Smooth muscle cell (in vitro differentiated cells): ENCODE measurements around the gene SLC32A1. TPM values are rescaled to one million over a fixed set of nuclear protein-coding genes. Genes with fewer than 3 reads are reported as not detected.

Experiments
- DNase-seq: peaks from one replicate; lab custom pipeline; 2025; ENCODE audit not compliant: unreplicated experiment; lab: John Stamatoyannopoulos, UW
- H2AFZ ChIP-seq: fragments of 200-600 bp; sonication (generic); 2 replicates; pipeline ENCODE4 v1.6.0; 2016; ENCODE audit warnings: antibody characterized with exemption, low read depth, mild to moderate bottlenecking
- H3F3A ChIP-seq: fragments of 200-600 bp; sonication (generic); 2 replicates; pipeline ENCODE4 v1.6.0; 2017; ENCODE audit warnings: antibody characterized with exemption, low read depth
- H3K27ac ChIP-seq: fragments of 200-600 bp; sonication (generic); 2 replicates; pipeline ENCODE4 v1.5.1; 2016; ENCODE audit warnings: low read depth, mild to moderate bottlenecking
- H3K27me3 ChIP-seq: fragments of 200-600 bp; sonication (generic); 2 replicates; pipeline ENCODE4 v1.6.1; 2016; ENCODE audit warnings: low read depth, mild to moderate bottlenecking
- H3K36me3 ChIP-seq: fragments of 200-600 bp; sonication (generic); 2 replicates; pipeline ENCODE4 v1.5.1; 2016; ENCODE audit warnings: low read depth
- H3K4me1 ChIP-seq: fragments of 200-600 bp; sonication (generic); 2 replicates; pipeline ENCODE4 v1.5.1; 2016; ENCODE audit warnings: low read depth
- H3K4me2 ChIP-seq: fragments of 200-600 bp; sonication (generic); 2 replicates; pipeline ENCODE4 v1.6.0; 2016; ENCODE audit warnings: mild to moderate bottlenecking
- H3K4me3 ChIP-seq: fragments of 200-600 bp; sonication (generic); 2 replicates; pipeline ENCODE4 v1.5.1; 2016; ENCODE audit warnings: mild to moderate bottlenecking
- H3K79me2 ChIP-seq: fragments of 200-600 bp; sonication (generic); 2 replicates; pipeline ENCODE4 v1.6.0; 2016; ENCODE audit warnings: low read depth, mild to moderate bottlenecking
- H3K9ac ChIP-seq: fragments of 200-600 bp; sonication (generic); 2 replicates; pipeline ENCODE4 v1.6.0; 2016; ENCODE audit warnings: low read depth
- H3K9me3 ChIP-seq: fragments of 200-600 bp; sonication (generic); replicated peaks from 2 replicates; pipeline ENCODE4 v1.5.1; 2016; ENCODE audit warnings: low read depth
- H4K20me1 ChIP-seq: fragments of 200-600 bp; sonication (generic); 2 replicates; pipeline ENCODE4 v1.6.0; 2016; ENCODE audit warnings: low read depth
- CTCF ChIP-seq: fragments of 200-600 bp; sonication (generic); IDR thresholded peaks from 2 replicates; pipeline ENCODE4 v1.5.1; 2017; ENCODE audit warnings: borderline replicate concordance, mild to moderate bottlenecking, antibody characterized with exemption; ENCODE audit not compliant: insufficient read depth, poor library complexity, severe bottlenecking
- WGBS: methylation state at CpG from one replicate; pipeline ENCODE4 v1.1.7; 2016; ENCODE audit warnings: low lambda C conversion rate; 5-methylcytosine and 5-hydroxymethylcytosine counted together
- polyA plus RNA-seq: library from polyadenylated mRNA; unstranded; fragments of >200 nt; fragmentation: Nextera tagmentation; extraction: Ambion mirVana; gene quantifications from 2 replicates; pipeline ENCODE4 v1.2.1, GENCODE V29; 2016
- total RNA-seq: library from RNA; depleted of rRNA; stranded (reverse); fragments of >200 nt; gene quantifications from 2 replicates; pipeline ENCODE4 v1.2.3, GENCODE V29; 2014

Gene SLC32A1
- total and polyA plus RNA-seq, 2 experiments from 2014 or later, result not detected

GRCh38 chr20:38700141-38700540 lies 24.1 kb upstream of the SLC32A1 start:
- no peak for DNase-seq
- Histone ChIP-seq H3K4me2 (no peak overlapping the region), H3K36me3 (no peaks in the 10 kb centered on the region), H3F3A (no peaks in the 10 kb centered on the region), H3K79me2 (no peaks in the 10 kb centered on the region), H3K4me3 (no peak overlapping the region), H3K27ac (no peak overlapping the region), H4K20me1 (no peaks in the 10 kb centered on the region), H2AFZ (no peak overlapping the region), H3K4me1 (no peaks in the 10 kb centered on the region), H3K9ac (no peak overlapping the region), H3K27me3 (peaks cover 70% of the 10 kb centered on the region), H3K9me3 (no peaks in the 10 kb centered on the region)
- 71% methylated on average over 4 of the region's 4 CpGs for WGBS
- no peak for TF ChIP-seq CTCF

- Histone ChIP-seq H3K36me3 (no peaks in the 10 kb centered on the region), H3K79me2 (no peaks in the 10 kb centered on the region), H3K4me2 (no peak overlapping the region), H3K4me3 (no peak overlapping the region), H3F3A (no peaks in the 10 kb centered on the region), H3K9me3 (no peaks in the 10 kb centered on the region), H3K27ac (no peak overlapping the region), H4K20me1 (no peaks in the 10 kb centered on the region), H3K4me1 (peaks cover 2% of the 10 kb centered on the region), H3K9ac (no peak overlapping the region), H3K27me3 (peaks cover 75% of the 10 kb centered on the region), H2AFZ (no peak overlapping the region)
- no peak for TF ChIP-seq CTCF
- WGBS, result 74% methylated on average over 3 of the region's 3 CpGs
- no peak for DNase-seq
Measured at GRCh38 chr20:38700926-38701325, 23.4 kb upstream of the SLC32A1 start.

- H3K4me1 ChIP-seq, result peaks cover 7% of the 10 kb centered on the region
- no peak overlapping the region for H3K27ac ChIP-seq
- H3K4me3 ChIP-seq, result no peak overlapping the region
- no peak for DNase-seq
- no peaks in the 10 kb centered on the region for H3K36me3 ChIP-seq
- WGBS, result 69% methylated on average over 3 of the region's 3 CpGs
- H3K9me3 ChIP-seq, result no peaks in the 10 kb centered on the region
- peaks cover 66% of the 10 kb centered on the region for H3K27me3 ChIP-seq
- H3K79me2 ChIP-seq, result no peaks in the 10 kb centered on the region
- H2AFZ ChIP-seq, result no peak overlapping the region
- H3F3A ChIP-seq, result no peaks in the 10 kb centered on the region
- H4K20me1 ChIP-seq, result no peaks in the 10 kb centered on the region
- no peak for TF ChIP-seq CTCF
- H3K9ac ChIP-seq, result no peak overlapping the region
- no peak overlapping the region for H3K4me2 ChIP-seq
Measured at GRCh38 chr20:38703526-38703925, 20.8 kb upstream of the SLC32A1 start.

- WGBS, result 66% methylated on average over 4 of the region's 4 CpGs
- TF ChIP-seq CTCF, result no peak
- Histone ChIP-seq H3F3A (no peaks in the 10 kb centered on the region), H3K9ac (no peak overlapping the region), H3K79me2 (no peaks in the 10 kb centered on the region), H2AFZ (no peak overlapping the region), H3K4me2 (no peak overlapping the region), H3K4me1 (peaks cover 7% of the 10 kb centered on the region), H3K9me3 (no peaks in the 10 kb centered on the region), H3K4me3 (no peak overlapping the region), H3K27ac (no peak overlapping the region), H3K36me3 (no peaks in the 10 kb centered on the region), H3K27me3 (peaks cover 60% of the 10 kb centered on the region), H4K20me1 (no peaks in the 10 kb centered on the region)
- no peak for DNase-seq
Measured at GRCh38 chr20:38704136-38704535, 20.1 kb upstream of the SLC32A1 start.
